RWPE2 (cell line): Measurements from ENCODE around the gene TMEM236.

Experiments used
- ATAC-seq: fragments of 200-7000 bp; cut with Tn5 transposase; 3 replicates; pipeline ENCODE4 v1.9.1; 2021; ENCODE audit warnings: low read depth
- DNase-seq: peaks from one replicate; pipeline ENCODE4 v3.0.0-alpha.2; 2020; ENCODE audit warnings: low spot score
- H3K27ac ChIP-seq: fragments of 450-650 bp; 2 replicates; pipeline ENCODE4 v1.5.1; 2017; ENCODE audit warnings: mild to moderate bottlenecking; ENCODE audit not compliant: poor library complexity, severe bottlenecking
- H3K27me3 ChIP-seq: fragments of 250-450 bp; sonication (Bioruptor Pico); 2 replicates; pipeline ENCODE4 v1.5.1; 2021; ENCODE audit warnings: mild to moderate bottlenecking, moderate library complexity; ENCODE audit not compliant: insufficient read depth, poor library complexity, severe bottlenecking
- H3K36me3 ChIP-seq: fragments of 250-450 bp; sonication (Bioruptor Pico); 2 replicates; pipeline ENCODE4 v1.5.1; 2020; ENCODE audit warnings: low read depth, mild to moderate bottlenecking, moderate library complexity
- H3K4me1 ChIP-seq: fragments of 250-450 bp; sonication (Bioruptor Pico); 2 replicates; pipeline ENCODE4 v1.5.1; 2021; ENCODE audit warnings: mild to moderate bottlenecking, moderate library complexity; ENCODE audit not compliant: insufficient read depth, poor library complexity, severe bottlenecking
- H3K4me3 ChIP-seq: fragments of 250-450 bp; sonication (Bioruptor Pico); 2 replicates; pipeline ENCODE4 v1.5.1; 2021; ENCODE audit warnings: mild to moderate bottlenecking, moderate library complexity; ENCODE audit not compliant: severe bottlenecking
- H3K9me3 ChIP-seq: fragments of 250-450 bp; sonication (Bioruptor Pico); 2 replicates; pipeline ENCODE4 v1.5.1; 2021; ENCODE audit warnings: mild to moderate bottlenecking, moderate library complexity; ENCODE audit not compliant: severe bottlenecking
- CTCF ChIP-seq: fragments of 450-650 bp; IDR thresholded peaks from one replicate; pipeline ENCODE4 v1.5.1; 2017; ENCODE audit warnings: mild to moderate bottlenecking, moderate library complexity; ENCODE audit not compliant: poor library complexity, severe bottlenecking

The TMEM236 gene

GRCh38 chr10:17836942-17837341 is 84.9 kb downstream of the TMEM236 start:
- Histone ChIP-seq H3K4me3 (no peak overlapping the region), H3K27me3 (no peaks in the 10 kb centered on the region), H3K4me1 (peaks cover 35% of the 10 kb centered on the region), H3K27ac (peak overlapping the region; percentile 64), H3K9me3 (no peaks in the 10 kb centered on the region), H3K36me3 (no peaks in the 10 kb centered on the region)
- DNase-seq: no peak
- no peak for ATAC-seq
- TF ChIP-seq CTCF: no peak

GRCh38 chr10:17838080-17838648 is 86.2 kb downstream of the TMEM236 start:
- no peak for TF ChIP-seq CTCF
- peaks cover 35% of the 10 kb centered on the region for H3K4me1 ChIP-seq
- DNase-seq: no peak
- no peak for ATAC-seq
- H3K27ac ChIP-seq: no peak overlapping the region
- no peak overlapping the region for H3K4me3 ChIP-seq
- H3K36me3 ChIP-seq: no peaks in the 10 kb centered on the region
- no peaks in the 10 kb centered on the region for H3K9me3 ChIP-seq
- no peaks in the 10 kb centered on the region for H3K27me3 ChIP-seq

GRCh38 chr10:17841050-17841449 is 89.0 kb downstream of the TMEM236 start:
- TF ChIP-seq CTCF: no peak
- H3K27me3 ChIP-seq: no peaks in the 10 kb centered on the region
- no peak overlapping the region for H3K4me3 ChIP-seq
- ATAC-seq (peak; percentile 53), DNase-seq (no peak)
- H3K27ac ChIP-seq: no peak overlapping the region
- no peaks in the 10 kb centered on the region for H3K36me3 ChIP-seq
- no peaks in the 10 kb centered on the region for H3K9me3 ChIP-seq
- H3K4me1 ChIP-seq: peaks cover 17% of the 10 kb centered on the region

- no peak for TF ChIP-seq CTCF
- Histone ChIP-seq H3K27me3 (no peaks in the 10 kb centered on the region), H3K4me3 (no peak overlapping the region), H3K27ac (no peak overlapping the region), H3K9me3 (no peaks in the 10 kb centered on the region), H3K4me1 (peaks cover 6% of the 10 kb centered on the region), H3K36me3 (no peaks in the 10 kb centered on the region)
- ATAC-seq (no peak), DNase-seq (no peak)
Measured at GRCh38 chr10:17842641-17843040, 90.6 kb downstream of the TMEM236 start.

- TF ChIP-seq CTCF: peak; percentile 82
- Histone ChIP-seq H3K36me3 (no peaks in the 10 kb centered on the region), H3K9me3 (no peaks in the 10 kb centered on the region), H3K4me1 (no peaks in the 10 kb centered on the region), H3K27me3 (no peaks in the 10 kb centered on the region), H3K4me3 (no peak overlapping the region), H3K27ac (no peak overlapping the region)
- ATAC-seq (0 out of 3 replicates have a peak, but pooled peaks have one; percentile 17), DNase-seq (no peak)
Measured at GRCh38 chr10:17847585-17848296, 95.7 kb downstream of the TMEM236 start.
